Hepatocyte (in vitro differentiated cells): ENCODE measurements around the gene CCDC142. TPM values are rescaled to one million over a fixed set of nuclear protein-coding genes. Genes with fewer than 3 reads are reported as not detected.

Source experiments
- DNase-seq: peaks from one replicate; pipeline ENCODE4 v3.0.0-alpha.2; 2016; ENCODE audit warnings: low spot score
- H2AFZ ChIP-seq: fragments of 200-600 bp; sonication (generic); 2 replicates; pipeline ENCODE4 v1.6.0; 2016; ENCODE audit warnings: antibody characterized with exemption, mild to moderate bottlenecking
- H3K27ac ChIP-seq: fragments of 200-600 bp; sonication (generic); 2 replicates; pipeline ENCODE4 v1.5.1; 2016; ENCODE audit warnings: mild to moderate bottlenecking
- H3K27me3 ChIP-seq: fragments of 200-600 bp; sonication (generic); 2 replicates; pipeline ENCODE4 v1.6.1; 2016
- H3K36me3 ChIP-seq: fragments of 200-600 bp; sonication (generic); replicated peaks from 2 replicates; pipeline ENCODE4 v1.5.1; 2016; ENCODE audit warnings: low read depth; ENCODE audit not compliant: insufficient read depth
- H3K4me1 ChIP-seq: fragments of 200-600 bp; sonication (generic); 2 replicates; pipeline ENCODE4 v1.5.1; 2016; ENCODE audit warnings: mild to moderate bottlenecking, moderate library complexity; ENCODE audit not compliant: insufficient read depth
- H3K4me2 ChIP-seq: fragments of 200-600 bp; sonication (generic); 2 replicates; pipeline ENCODE4 v1.6.0; 2016
- H3K4me3 ChIP-seq: fragments of 200-600 bp; sonication (generic); 2 replicates; pipeline ENCODE4 v1.5.1; 2016; ENCODE audit warnings: mild to moderate bottlenecking
- H3K79me2 ChIP-seq: fragments of 200-600 bp; sonication (generic); 2 replicates; pipeline ENCODE4 v1.6.0; 2017; ENCODE audit warnings: mild to moderate bottlenecking
- H3K9me2 ChIP-seq: fragments of 200-600 bp; sonication (generic); replicated peaks from 2 replicates; pipeline ENCODE4 v1.6.0; 2017; ENCODE audit warnings: mild to moderate bottlenecking; ENCODE audit not compliant: insufficient read depth
- H3K9me3 ChIP-seq: fragments of 200-600 bp; sonication (generic); 2 replicates; pipeline ENCODE4 v1.5.1; 2016; ENCODE audit warnings: low read depth, mild to moderate bottlenecking
- H4K20me1 ChIP-seq: fragments of 200-600 bp; sonication (generic); 2 replicates; pipeline ENCODE4 v1.6.0; 2016; ENCODE audit warnings: mild to moderate bottlenecking; ENCODE audit not compliant: insufficient read depth, poor library complexity, severe bottlenecking
- CTCF ChIP-seq: fragments of 200-600 bp; sonication (generic); IDR thresholded peaks from 2 replicates; pipeline ENCODE4 v1.5.1; 2016; ENCODE audit warnings: antibody characterized with exemption, mild to moderate bottlenecking; ENCODE audit not compliant: poor library complexity
- EZH2 ChIP-seq: fragments of 200-600 bp; sonication (generic); IDR thresholded peaks from 2 replicates; pipeline ENCODE4 v1.6.1; 2016; ENCODE audit warnings: antibody characterized with exemption, mild to moderate bottlenecking, borderline replicate concordance
- EZH2phosphoT487 ChIP-seq: fragments of 200-600 bp; sonication (generic); IDR thresholded peaks from one replicate; pipeline ENCODE4 v1.6.1; 2018; ENCODE audit warnings: antibody characterized with exemption, mild to moderate bottlenecking, low read depth, moderate library complexity; ENCODE audit not compliant: unreplicated experiment, severe bottlenecking
- WGBS: methylation state at CpG from one replicate; pipeline ENCODE4 v1.1.6; 2016; ENCODE audit warnings: low lambda C conversion rate; ENCODE audit errors: missing lambda C conversion rate; 5-methylcytosine and 5-hydroxymethylcytosine counted together
- polyA plus RNA-seq: library from polyadenylated mRNA; unstranded; fragments of >200 nt; fragmentation: Nextera tagmentation; extraction: Ambion mirVana; gene quantifications from 2 replicates; pipeline ENCODE4 v1.2.1, GENCODE V29; 2016
- total RNA-seq: library from RNA; depleted of rRNA; stranded (reverse); fragments of >200 nt; gene quantifications from 2 replicates; pipeline ENCODE4 v1.2.3, GENCODE V29; 2014

CCDC142 gene
- total and polyA plus RNA-seq, 2 experiments from 2014 or later: 11.6 to 16.6 TPM

- no peak for DNase-seq
- no peaks in the 10 kb centered on the region for H3K9me3 ChIP-seq
- peak overlapping the region; percentile 60 for H3K4me3 ChIP-seq
- peak overlapping the region; percentile 98 for H3K4me2 ChIP-seq
- peak overlapping the region; percentile 72 for H2AFZ ChIP-seq
- TF ChIP-seq EZH2 (peak; percentile 87), CTCF (no peak), EZH2phosphoT487 (peak; percentile 15)
- no peaks in the 10 kb centered on the region for H3K9me2 ChIP-seq
- H3K79me2 ChIP-seq: peaks cover 6% of the 10 kb centered on the region
- peaks cover 52% of the 10 kb centered on the region for H3K27me3 ChIP-seq
- peaks cover 43% of the 10 kb centered on the region for H3K4me1 ChIP-seq
- peak overlapping the region; percentile 39 for H3K27ac ChIP-seq
- no peaks in the 10 kb centered on the region for H3K36me3 ChIP-seq
- 3% methylated on average over 40 of the region's 41 CpGs for WGBS
- no peaks in the 10 kb centered on the region for H4K20me1 ChIP-seq
These were observed 15.9 kb upstream of the CCDC142 start for GRCh38 chr2:74498500-74499266.

- Histone ChIP-seq H3K4me2 (peak overlapping the region; percentile 98), H3K9me2 (no peaks in the 10 kb centered on the region), H3K4me1 (peaks cover 39% of the 10 kb centered on the region), H2AFZ (peak overlapping the region; percentile 28), H3K4me3 (peak overlapping the region; percentile 60), H3K79me2 (peaks cover 4% of the 10 kb centered on the region), H3K27ac (no peak overlapping the region), H3K27me3 (peaks cover 52% of the 10 kb centered on the region), H4K20me1 (no peaks in the 10 kb centered on the region), H3K36me3 (no peaks in the 10 kb centered on the region), H3K9me3 (no peaks in the 10 kb centered on the region)
- no peak for DNase-seq
- WGBS: 6% methylated on average over 56 of the region's 61 CpGs
- no peak for TF ChIP-seq EZH2phosphoT487
- no peak for TF ChIP-seq EZH2
- no peak for TF ChIP-seq CTCF
These were observed 15.1 kb upstream of the CCDC142 start for GRCh38 chr2:74497777-74498499.

GRCh38 chr2:74496997-74497776 is 14.4 kb upstream of the CCDC142 start:
- Histone ChIP-seq H2AFZ (no peak overlapping the region), H3K4me1 (peaks cover 37% of the 10 kb centered on the region), H3K27ac (no peak overlapping the region), H3K9me2 (no peaks in the 10 kb centered on the region), H3K4me3 (no peak overlapping the region), H3K9me3 (no peaks in the 10 kb centered on the region), H3K79me2 (peaks cover 4% of the 10 kb centered on the region), H4K20me1 (no peaks in the 10 kb centered on the region), H3K4me2 (peak overlapping the region; percentile 98), H3K27me3 (peaks cover 52% of the 10 kb centered on the region), H3K36me3 (no peaks in the 10 kb centered on the region)
- TF ChIP-seq EZH2phosphoT487 (no peak), EZH2 (peak; percentile 13), CTCF (no peak)
- no peak for DNase-seq
- WGBS: 71% methylated on average over 19 of the region's 19 CpGs
